Measurements from ENCODE around the gene TRIM54.
"Not testable (repeated sequence)": the region's sequence is repeated elsewhere in the genome, so short reads cannot be mapped to it uniquely, and the experiment has no call there.

The TRIM54 gene

DNA sequence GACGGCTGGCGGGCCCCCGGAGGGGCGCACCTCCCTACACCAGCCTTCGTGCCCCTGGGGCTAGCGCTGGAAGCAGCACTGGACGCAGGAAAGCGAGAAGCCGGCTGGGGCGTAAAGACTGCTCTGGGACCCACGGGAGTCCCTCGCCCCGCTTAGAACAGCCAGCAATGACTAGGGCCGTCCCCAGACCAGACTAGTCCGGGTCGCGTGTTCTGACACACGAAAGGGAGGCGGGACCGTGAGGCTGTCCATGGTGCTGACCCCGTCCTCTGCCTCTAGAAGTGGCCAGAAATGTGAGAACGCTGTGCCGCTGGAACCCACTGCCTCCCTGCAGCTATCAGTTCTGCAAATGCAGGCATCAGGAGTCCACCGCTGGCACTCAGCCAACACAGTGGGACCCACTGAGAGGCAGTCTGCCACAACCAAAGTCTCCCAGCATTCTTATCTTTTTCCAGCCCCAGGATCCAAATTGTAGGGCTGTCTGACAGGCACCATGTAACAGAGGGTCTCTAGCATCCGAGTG lies 26.2 kb downstream of the TRIM54 start, which contains the start of gene UCN:
Gene UCN, minus strand, starts transcription at position 87 of the 523 bp plus-strand sequence. CDS start 550 bp downstream, outside the sequence.
- Histone ChIP-seq H3K9me3 (ENCODE audit: control insufficient read depth in 1 of 2, low read length in 2 of 2) (no peaks in the 10 kb centered on the region), H3K4me3 (ENCODE audit: low read depth in 1 of 2, low read length in 2 of 2) (peak within 1 kb of the TSS in 1 of 2 donors; percentile 43), H3K4me1 (ENCODE audit: control insufficient read depth in 1 of 2, insufficient read depth in 2 of 2, low read length in 2 of 2) (peaks cover 8 to 26% of the 10 kb centered on the region in 2 donors), H3K36me3 (ENCODE audit: control insufficient read depth in 1 of 2, insufficient read depth in 2 of 2, low read length in 2 of 2) (peaks cover 0 to 20% of the 10 kb centered on the region in 2 donors), H3K9ac (ENCODE audit: low read depth in 1 of 2, low read length in 2 of 2) (no peak within 1 kb of the TSS), H3K27ac (ENCODE audit: low read depth, low read length) (no peak within 1 kb of the TSS), H3K27me3 (ENCODE audit: control insufficient read depth in 1 of 2, insufficient read depth in 2 of 2, low read length in 2 of 2) (peaks cover 27 to 35% of the 10 kb centered on the region in 2 donors)

DNA sequence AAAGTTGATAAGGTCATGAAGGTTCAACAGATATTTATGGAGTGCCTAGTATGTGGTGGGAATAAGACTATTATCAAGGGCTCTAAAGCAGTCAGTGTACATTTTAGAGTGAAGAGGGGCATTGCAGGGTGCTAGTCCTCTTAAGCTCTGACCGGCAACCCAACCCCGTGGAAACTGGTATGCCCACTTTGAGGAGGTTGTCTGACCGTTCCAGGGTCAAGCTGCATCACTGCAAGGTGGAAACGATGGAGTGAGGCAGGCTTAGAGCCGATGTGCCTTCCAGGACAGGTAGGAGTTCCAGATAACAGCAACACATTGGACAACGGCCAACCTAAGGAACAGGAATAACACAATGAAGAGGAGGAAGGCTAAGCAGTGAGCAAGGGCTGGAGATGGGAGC lies 27.4 kb downstream of the TRIM54 start:
- Histone ChIP-seq H3K9ac (ENCODE audit: low read depth in 1 of 2, low read length in 2 of 2) (no peak overlapping the region), H3K4me1 (ENCODE audit: control insufficient read depth in 1 of 2, insufficient read depth in 2 of 2, low read length in 2 of 2) (peaks cover 8 to 26% of the 10 kb centered on the region in 2 donors), H3K27me3 (ENCODE audit: control insufficient read depth in 1 of 2, insufficient read depth in 2 of 2, low read length in 2 of 2) (peaks cover 27 to 35% of the 10 kb centered on the region in 2 donors), H3K36me3 (ENCODE audit: control insufficient read depth in 1 of 2, insufficient read depth in 2 of 2, low read length in 2 of 2) (peaks cover 0 to 20% of the 10 kb centered on the region in 2 donors), H3K9me3 (ENCODE audit: control insufficient read depth in 1 of 2, low read length in 2 of 2) (no peaks in the 10 kb centered on the region), H3K4me3 (ENCODE audit: low read depth in 1 of 2, low read length in 2 of 2) (no peak overlapping the region), H3K27ac (ENCODE audit: low read depth, low read length) (no peak overlapping the region)

DNA sequence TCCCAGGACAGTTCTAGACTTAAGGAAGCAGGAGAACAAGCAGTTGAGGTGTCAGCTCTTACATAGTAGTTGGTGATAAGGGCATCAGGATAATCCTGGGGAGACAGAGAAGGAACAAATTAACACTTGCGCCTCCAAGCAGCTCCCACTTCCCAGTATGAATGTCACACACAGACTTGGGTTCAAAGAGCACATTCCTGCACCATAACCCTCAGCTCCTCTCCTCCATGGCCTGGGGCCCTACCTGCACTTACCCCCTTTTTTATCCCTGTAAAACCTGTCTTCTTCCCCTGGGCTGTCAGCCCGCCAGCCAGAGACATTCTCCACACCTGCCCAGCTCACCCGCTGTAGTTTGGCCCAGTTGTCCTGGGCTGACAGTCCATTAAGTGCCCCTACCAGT lies 29.9 kb downstream of the TRIM54 start:
- no peak overlapping the region for H3K9ac ChIP-seq (ENCODE audit: low read depth in 1 of 2, low read length in 2 of 2)
- no peak overlapping the region for H3K4me3 ChIP-seq (ENCODE audit: low read depth in 1 of 2, low read length in 2 of 2)
- peaks cover 14 to 16% of the 10 kb centered on the region in 2 donors for H3K27me3 ChIP-seq (ENCODE audit: control insufficient read depth in 1 of 2, insufficient read depth in 2 of 2, low read length in 2 of 2)
- no peak overlapping the region for H3K27ac ChIP-seq (ENCODE audit: low read depth, low read length)
- H3K9me3 ChIP-seq (ENCODE audit: control insufficient read depth in 1 of 2, low read length in 2 of 2), result no peaks in the 10 kb centered on the region
- peaks cover 0 to 20% of the 10 kb centered on the region in 2 donors for H3K36me3 ChIP-seq (ENCODE audit: control insufficient read depth in 1 of 2, insufficient read depth in 2 of 2, low read length in 2 of 2)
- peaks cover 3 to 10% of the 10 kb centered on the region in 2 donors for H3K4me1 ChIP-seq (ENCODE audit: control insufficient read depth in 1 of 2, insufficient read depth in 2 of 2, low read length in 2 of 2)

- Histone ChIP-seq H3K9me3 (ENCODE audit: control insufficient read depth in 1 of 2, low read length in 2 of 2) (no peaks in the 10 kb centered on the region), H3K4me1 (ENCODE audit: control insufficient read depth in 1 of 2, insufficient read depth in 2 of 2, low read length in 2 of 2) (no peaks in the 10 kb centered on the region), H3K9ac (ENCODE audit: low read depth in 1 of 2, low read length in 2 of 2) (no peak overlapping the region), H3K27ac (ENCODE audit: low read depth, low read length) (no peak overlapping the region), H3K4me3 (ENCODE audit: low read depth in 1 of 2, low read length in 2 of 2) (no peak overlapping the region), H3K27me3 (ENCODE audit: control insufficient read depth in 1 of 2, insufficient read depth in 2 of 2, low read length in 2 of 2) (no peaks in the 10 kb centered on the region), H3K36me3 (ENCODE audit: control insufficient read depth in 1 of 2, insufficient read depth in 2 of 2, low read length in 2 of 2) (peaks cover 0 to 20% of the 10 kb centered on the region in 2 donors)
These were observed 31.8 kb downstream of the TRIM54 start for GRCh38 chr2:27313882-27314645.

DNA sequence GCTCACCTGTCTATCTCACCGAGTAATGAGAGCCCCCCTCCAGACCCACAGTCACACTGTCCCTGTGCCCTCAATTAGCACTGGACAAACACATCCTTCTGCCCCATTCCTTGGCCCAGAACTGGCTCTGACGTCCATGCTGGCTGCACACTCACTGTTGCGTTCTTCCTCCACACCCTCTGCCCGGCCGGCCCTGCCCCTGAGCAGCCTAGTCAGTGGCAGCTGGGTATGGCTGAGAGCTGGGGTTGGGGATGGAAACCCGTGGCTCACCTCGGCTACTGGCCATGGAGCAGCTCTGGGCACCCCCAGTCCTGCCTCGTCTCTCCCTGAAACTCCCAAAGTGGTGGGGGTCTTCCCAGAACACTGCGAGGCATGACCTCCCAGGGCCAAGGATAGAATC lies 32.5 kb downstream of the TRIM54 start:
- Histone ChIP-seq H3K4me3 (ENCODE audit: low read depth in 1 of 2, low read length in 2 of 2) (no peak overlapping the region), H3K9me3 (ENCODE audit: control insufficient read depth in 1 of 2, low read length in 2 of 2) (no peaks in the 10 kb centered on the region), H3K27ac (ENCODE audit: low read depth, low read length) (no peak overlapping the region), H3K4me1 (ENCODE audit: control insufficient read depth in 1 of 2, insufficient read depth in 2 of 2, low read length in 2 of 2) (no peaks in the 10 kb centered on the region), H3K36me3 (ENCODE audit: control insufficient read depth in 1 of 2, insufficient read depth in 2 of 2, low read length in 2 of 2) (peaks cover 0 to 15% of the 10 kb centered on the region in 2 donors), H3K27me3 (ENCODE audit: control insufficient read depth in 1 of 2, insufficient read depth in 2 of 2, low read length in 2 of 2) (no peaks in the 10 kb centered on the region), H3K9ac (ENCODE audit: low read depth in 1 of 2, low read length in 2 of 2) (no peak overlapping the region)

DNA sequence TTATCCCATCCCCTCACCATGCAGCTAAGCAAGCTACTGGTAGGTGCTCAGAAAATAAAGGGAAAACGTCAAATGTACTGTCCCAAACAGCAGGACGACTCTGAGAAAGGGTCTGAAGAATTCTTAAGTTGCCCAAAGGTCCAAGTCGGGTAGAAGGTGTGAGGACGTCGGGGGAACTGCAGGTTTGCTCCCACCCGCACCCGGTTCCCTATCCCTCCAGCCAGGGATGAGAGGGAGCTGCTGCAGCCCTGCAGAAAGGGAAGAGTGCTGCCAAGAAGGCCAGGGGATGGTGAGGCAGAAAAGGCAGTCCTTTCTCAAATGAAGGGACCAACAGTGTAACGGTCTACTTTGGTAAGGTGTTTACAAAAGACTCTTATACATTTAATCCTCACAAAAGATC lies 32.9 kb downstream of the TRIM54 start:
- no peaks in the 10 kb centered on the region for H3K27me3 ChIP-seq (ENCODE audit: control insufficient read depth in 1 of 2, insufficient read depth in 2 of 2, low read length in 2 of 2)
- H3K36me3 ChIP-seq (ENCODE audit: control insufficient read depth in 1 of 2, insufficient read depth in 2 of 2, low read length in 2 of 2), result peaks cover 0 to 13% of the 10 kb centered on the region in 2 donors
- H3K4me1 ChIP-seq (ENCODE audit: control insufficient read depth in 1 of 2, insufficient read depth in 2 of 2, low read length in 2 of 2), result no peaks in the 10 kb centered on the region
- H3K9me3 ChIP-seq (ENCODE audit: control insufficient read depth in 1 of 2, low read length in 2 of 2), result no peaks in the 10 kb centered on the region
- H3K9ac ChIP-seq (ENCODE audit: low read depth in 1 of 2, low read length in 2 of 2), result no peak overlapping the region
- H3K4me3 ChIP-seq (ENCODE audit: low read depth in 1 of 2, low read length in 2 of 2), result no peak overlapping the region
- no peak overlapping the region for H3K27ac ChIP-seq (ENCODE audit: low read depth, low read length)

DNA sequence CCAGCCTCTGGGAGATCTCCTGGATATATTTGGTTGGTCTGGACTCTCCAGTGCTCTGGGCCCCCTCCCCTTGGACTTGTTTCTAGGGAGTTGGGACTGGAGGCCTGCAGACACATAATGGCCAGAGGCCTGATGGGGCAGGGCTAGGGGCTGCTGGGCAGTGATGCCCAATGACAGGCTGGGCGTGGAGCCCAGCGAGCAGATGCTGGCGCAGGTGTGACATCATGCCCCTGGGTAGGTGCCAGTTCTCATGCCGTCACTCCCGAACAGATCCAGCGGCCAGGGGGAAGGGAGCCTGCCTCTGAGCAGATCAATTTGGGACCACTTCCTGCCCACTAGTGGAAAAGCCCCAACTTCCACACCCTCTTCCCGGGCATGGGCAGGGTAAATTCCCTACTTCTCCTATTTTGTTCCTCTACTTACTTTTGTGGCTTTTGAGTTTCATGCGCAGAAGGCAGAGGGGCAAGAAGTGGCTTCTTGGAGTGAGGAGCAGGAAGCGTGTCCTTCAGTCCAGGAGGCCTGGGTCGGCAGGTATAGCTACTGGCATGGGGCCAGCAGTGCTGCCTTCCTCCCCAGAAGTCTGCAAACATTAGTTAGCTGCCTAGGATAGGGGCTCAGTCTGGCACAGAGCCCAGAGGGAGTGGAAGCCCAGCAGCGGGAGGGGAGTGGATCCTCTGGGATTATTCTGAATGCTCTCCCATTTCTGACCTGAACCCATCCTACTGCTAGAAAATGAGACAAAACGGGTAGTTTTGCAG lies 34.6 kb downstream of the TRIM54 start:
- Histone ChIP-seq H3K4me1 (ENCODE audit: control insufficient read depth in 1 of 2, insufficient read depth in 2 of 2, low read length in 2 of 2) (peaks cover 7 to 11% of the 10 kb centered on the region in 2 donors), H3K27ac (ENCODE audit: low read depth, low read length) (no peak overlapping the region), H3K9ac (ENCODE audit: low read depth in 1 of 2, low read length in 2 of 2) (no peak overlapping the region), H3K9me3 (ENCODE audit: control insufficient read depth in 1 of 2, low read length in 2 of 2) (no peaks in the 10 kb centered on the region), H3K27me3 (ENCODE audit: control insufficient read depth in 1 of 2, insufficient read depth in 2 of 2, low read length in 2 of 2) (no peaks in the 10 kb centered on the region), H3K36me3 (ENCODE audit: control insufficient read depth in 1 of 2, insufficient read depth in 2 of 2, low read length in 2 of 2) (peaks cover 0 to 5% of the 10 kb centered on the region in 2 donors), H3K4me3 (ENCODE audit: low read depth in 1 of 2, low read length in 2 of 2) (no peak overlapping the region)

DNA sequence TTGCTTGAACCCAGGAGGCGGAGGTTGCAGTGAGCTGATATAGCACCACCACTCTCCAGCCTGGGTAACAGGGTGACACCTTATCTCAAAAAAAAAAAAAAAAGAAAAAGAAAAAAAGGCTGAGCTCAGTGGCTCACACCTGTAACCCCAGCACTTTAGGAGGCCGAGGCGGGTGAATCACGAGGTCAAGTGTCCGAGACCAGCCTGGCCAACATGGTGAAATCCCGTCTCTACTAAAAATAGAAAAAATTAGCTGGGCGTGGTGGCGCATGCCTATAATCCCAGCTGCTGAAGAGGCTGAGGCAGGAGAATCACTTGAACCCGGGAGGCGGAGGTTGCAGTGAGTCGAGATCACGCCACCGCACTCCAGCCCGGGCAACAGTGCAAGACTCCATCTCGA lies 37.6 kb downstream of the TRIM54 start:
- H3K27ac ChIP-seq (ENCODE audit: low read depth, low read length), result not testable (repeated sequence)
- peaks cover 20 to 23% of the 10 kb centered on the region in 2 donors for H3K4me1 ChIP-seq (ENCODE audit: control insufficient read depth in 1 of 2, insufficient read depth in 2 of 2, low read length in 2 of 2)

GRCh38 chr2:27320958-27321543 lies 38.8 kb downstream of the TRIM54 start:
- Histone ChIP-seq H3K4me3 (ENCODE audit: low read depth in 1 of 2, low read length in 2 of 2) (no peak overlapping the region), H3K4me1 (ENCODE audit: control insufficient read depth in 1 of 2, insufficient read depth in 2 of 2, low read length in 2 of 2) (peaks cover 20 to 23% of the 10 kb centered on the region in 2 donors)

More for the DNA sequence above, 37.6 kb downstream of the TRIM54 start:
- H3K27me3 ChIP-seq (ENCODE audit: control insufficient read depth in 1 of 2, insufficient read depth in 2 of 2, low read length in 2 of 2); H3K9me3 ChIP-seq (ENCODE audit: control insufficient read depth in 1 of 2, low read length in 2 of 2); H3K9ac ChIP-seq (ENCODE audit: low read depth in 1 of 2, low read length in 2 of 2); H3K4me3 ChIP-seq (ENCODE audit: low read depth in 1 of 2, low read length in 2 of 2); H3K36me3 ChIP-seq (ENCODE audit: control insufficient read depth in 1 of 2, insufficient read depth in 2 of 2, low read length in 2 of 2): not testable (repeated sequence)

More at GRCh38 chr2:27320958-27321543, 38.8 kb downstream of the TRIM54 start:
- H3K9ac ChIP-seq (ENCODE audit: low read depth in 1 of 2, low read length in 2 of 2), result no peak overlapping the region
- H3K27ac ChIP-seq (ENCODE audit: low read depth, low read length), result no peak overlapping the region
- H3K27me3 ChIP-seq (ENCODE audit: control insufficient read depth in 1 of 2, insufficient read depth in 2 of 2, low read length in 2 of 2), result no peaks in the 10 kb centered on the region
- no peaks in the 10 kb centered on the region for H3K9me3 ChIP-seq (ENCODE audit: control insufficient read depth in 1 of 2, low read length in 2 of 2)
- peaks cover 2% of the 10 kb centered on the region in 2 donors for H3K36me3 ChIP-seq (ENCODE audit: control insufficient read depth in 1 of 2, insufficient read depth in 2 of 2, low read length in 2 of 2)
